Measurements from ENCODE around the gene TRABD2B. TPM values are rescaled to one million over a fixed set of nuclear protein-coding genes. Genes with fewer than 3 reads are reported as not detected.
A peak's percentile ranks its signal among the peaks of the same experiment; 100 is the strongest.

TRABD2B gene
- total RNA-seq, 4 donors from 2014 or later = 0.05 to 0.15 (median 0.12) TPM

DNA sequence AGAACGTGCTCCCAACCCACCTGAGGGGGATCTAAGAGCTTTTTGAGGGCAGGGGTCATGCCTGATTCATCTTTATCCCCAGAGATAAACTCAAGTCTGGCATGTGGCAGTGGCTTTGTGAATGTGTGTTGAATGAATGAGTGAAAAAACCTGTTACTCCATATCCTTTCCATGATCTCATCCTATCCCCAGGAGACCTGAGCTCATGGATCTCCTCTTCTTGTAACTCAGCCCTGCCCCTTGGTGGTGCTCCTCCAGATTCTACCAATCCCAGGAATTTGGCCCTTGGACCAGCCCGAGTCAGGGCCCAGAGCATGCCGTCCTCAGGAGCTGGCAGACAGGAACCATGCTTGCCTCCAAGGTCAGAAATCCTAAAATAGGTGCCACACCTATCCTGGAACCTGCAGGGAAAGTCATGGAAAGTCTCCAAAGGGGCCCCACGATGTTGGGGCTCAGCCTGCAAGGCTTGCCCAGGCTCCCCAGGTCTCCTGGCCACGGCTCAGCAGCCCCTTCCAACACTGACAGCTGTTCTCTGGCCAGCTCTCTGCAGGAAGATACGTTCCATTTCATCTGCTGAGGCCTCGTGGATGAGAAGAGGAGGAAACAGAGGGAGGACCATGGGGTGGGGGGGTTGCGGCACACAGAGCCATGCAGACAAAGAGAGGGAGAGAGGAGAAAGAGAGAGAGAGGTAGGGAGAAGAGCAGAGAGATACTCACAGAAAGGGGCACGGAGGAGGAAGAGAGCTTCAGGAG, 214.6 kb downstream of the TRABD2B start:
- intact Hi-C loops (cut with DNase I; ENCODE audit: low total_unique reads) = no loop called here
- TF ChIP-seq, protein P1, sequence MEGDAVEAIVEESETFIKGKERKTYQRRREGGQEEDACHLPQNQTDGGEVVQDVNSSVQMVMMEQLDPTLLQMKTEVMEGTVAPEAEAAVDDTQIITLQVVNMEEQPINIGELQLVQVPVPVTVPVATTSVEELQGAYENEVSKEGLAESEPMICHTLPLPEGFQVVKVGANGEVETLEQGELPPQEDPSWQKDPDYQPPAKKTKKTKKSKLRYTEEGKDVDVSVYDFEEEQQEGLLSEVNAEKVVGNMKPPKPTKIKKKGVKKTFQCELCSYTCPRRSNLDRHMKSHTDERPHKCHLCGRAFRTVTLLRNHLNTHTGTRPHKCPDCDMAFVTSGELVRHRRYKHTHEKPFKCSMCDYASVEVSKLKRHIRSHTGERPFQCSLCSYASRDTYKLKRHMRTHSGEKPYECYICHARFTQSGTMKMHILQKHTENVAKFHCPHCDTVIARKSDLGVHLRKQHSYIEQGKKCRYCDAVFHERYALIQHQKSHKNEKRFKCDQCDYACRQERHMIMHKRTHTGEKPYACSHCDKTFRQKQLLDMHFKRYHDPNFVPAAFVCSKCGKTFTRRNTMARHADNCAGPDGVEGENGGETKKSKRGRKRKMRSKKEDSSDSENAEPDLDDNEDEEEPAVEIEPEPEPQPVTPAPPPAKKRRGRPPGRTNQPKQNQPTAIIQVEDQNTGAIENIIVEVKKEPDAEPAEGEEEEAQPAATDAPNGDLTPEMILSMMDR (IDR thresholded peaks at IDR 0.05 in 4 of 5, conservative IDR thresholded peaks at IDR 0.05 in 1 of 5) = no peak
- no peak for TF ChIP-seq POLR2A (IDR thresholded peaks at IDR 0.05)
- ATAC-seq (peak in 1 of 2 donors; percentile 49), DNase-seq (peak; percentile 22)
- H3K27ac ChIP-seq = no peak overlapping the region
- H3K27me3 ChIP-seq = no peaks in the 10 kb centered on the region
- no peaks in the 10 kb centered on the region for H3K9me3 ChIP-seq
- peaks cover 24 to 54% of the 10 kb centered on the region in 2 donors for H3K4me1 ChIP-seq
- no peaks in the 10 kb centered on the region for H3K36me3 ChIP-seq
- no peak overlapping the region for H3K4me3 ChIP-seq
- in situ Hi-C loops (cut with MboI; ENCODE audit: low sequenced_read_pairs in 4 of 4) = loop anchor here in 1 of 4 donors (25.0 kb wide), 1 partner anchor 205 kb away; the partner anchor contains the start of gene TRABD2B

DNA sequence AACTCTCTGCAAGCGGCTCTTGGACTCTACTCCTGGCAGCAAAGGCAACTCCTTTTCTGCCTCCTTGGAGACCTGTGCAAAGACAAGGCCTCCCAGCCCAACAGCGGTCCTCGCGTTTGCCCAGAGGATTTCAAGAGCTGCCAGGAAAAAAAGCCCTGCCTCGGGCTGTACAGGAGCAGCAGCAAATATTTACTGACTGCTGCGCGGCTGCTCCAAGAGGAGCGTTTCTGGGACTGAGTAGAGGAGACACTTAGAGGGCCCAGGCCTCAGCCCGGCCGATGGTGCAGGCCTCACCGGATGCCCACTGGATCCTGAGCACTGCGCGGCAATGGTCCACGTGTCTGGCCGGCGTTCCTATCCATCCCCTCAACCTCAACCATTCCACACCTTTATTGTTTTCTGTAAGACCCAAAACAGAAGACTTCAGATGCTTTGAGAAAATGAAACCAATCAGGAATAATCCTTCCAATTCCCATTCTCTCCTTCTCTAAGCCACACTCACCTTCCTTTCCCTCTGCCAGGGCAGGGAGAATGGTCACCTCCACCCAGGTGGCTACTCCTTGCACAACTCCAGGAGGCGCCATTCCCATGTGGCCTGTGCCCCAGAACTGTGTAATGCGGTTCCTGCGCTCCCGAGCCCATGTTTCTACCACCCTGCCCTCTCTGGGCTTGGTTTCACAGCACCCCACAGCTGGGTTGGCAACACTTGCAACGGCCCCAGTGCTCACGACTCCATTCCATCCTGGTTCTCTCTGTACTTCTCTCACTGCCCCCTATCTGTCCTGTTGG, 215.8 kb downstream of the TRABD2B start:
- ATAC-seq (no peak), DNase-seq (no peak)
- H3K4me3 ChIP-seq = no peak overlapping the region
- in situ Hi-C loops (cut with MboI; ENCODE audit: low sequenced_read_pairs in 4 of 4) = loop anchor here in 1 of 4 donors (25.0 kb wide), 1 partner anchor 206 kb away; the partner anchor contains the start of gene TRABD2B
- intact Hi-C loops (cut with DNase I; ENCODE audit: low total_unique reads) = no loop called here
- H3K36me3 ChIP-seq = no peaks in the 10 kb centered on the region
- no peak overlapping the region for H3K27ac ChIP-seq
- no peaks in the 10 kb centered on the region for H3K9me3 ChIP-seq
- H3K4me1 ChIP-seq = peaks cover 24 to 54% of the 10 kb centered on the region in 2 donors
- TF ChIP-seq, protein P1 (IDR thresholded peaks at IDR 0.05 in 4 of 5, conservative IDR thresholded peaks at IDR 0.05 in 1 of 5) = no peak
- no peak for TF ChIP-seq POLR2A (IDR thresholded peaks at IDR 0.05)
- H3K27me3 ChIP-seq = no peaks in the 10 kb centered on the region

DNA sequence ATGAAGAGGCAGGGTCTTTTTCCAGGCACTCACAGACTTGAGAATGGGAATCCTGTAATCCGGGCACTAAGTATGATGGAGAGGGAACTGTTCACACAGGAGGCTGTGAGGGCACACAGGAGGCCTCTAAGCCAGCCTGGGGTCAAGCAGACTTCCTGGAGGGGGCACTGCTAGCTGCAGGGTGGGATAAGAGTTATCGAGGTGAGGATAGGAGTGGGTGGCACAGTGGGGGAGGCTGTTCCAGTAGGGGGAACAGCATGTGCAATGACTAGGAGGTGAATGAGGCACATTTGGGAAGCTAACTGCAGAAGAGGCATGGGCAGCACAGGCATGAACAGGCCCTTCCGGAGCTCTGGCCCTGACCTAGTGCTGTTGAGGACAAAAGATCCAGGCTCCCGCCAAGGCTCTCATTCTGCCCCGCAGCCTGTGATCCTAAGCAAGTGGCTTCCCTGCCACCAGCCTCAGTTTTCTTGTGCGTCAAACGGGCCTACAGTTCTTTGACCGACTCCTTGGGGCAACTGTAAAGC, 216.7 kb downstream of the TRABD2B start:
- ATAC-seq (no peak), DNase-seq (no peak)
- no peak overlapping the region for H3K27ac ChIP-seq
- TF ChIP-seq POLR2A (IDR thresholded peaks at IDR 0.05) = no peak
- TF ChIP-seq, protein P1 (IDR thresholded peaks at IDR 0.05 in 4 of 5, conservative IDR thresholded peaks at IDR 0.05 in 1 of 5) = no peak
- intact Hi-C loops (cut with DNase I; ENCODE audit: low total_unique reads) = no loop called here
- no peaks in the 10 kb centered on the region for H3K9me3 ChIP-seq
- peaks cover 19 to 47% of the 10 kb centered on the region in 2 donors for H3K4me1 ChIP-seq
- no peak overlapping the region for H3K4me3 ChIP-seq
- no peaks in the 10 kb centered on the region for H3K27me3 ChIP-seq
- H3K36me3 ChIP-seq = no peaks in the 10 kb centered on the region
- in situ Hi-C loops (cut with MboI; ENCODE audit: low sequenced_read_pairs in 4 of 4) = loop anchor here in 1 of 4 donors (25.0 kb wide), 1 partner anchor 207 kb away; the partner anchor contains the start of gene TRABD2B

DNA sequence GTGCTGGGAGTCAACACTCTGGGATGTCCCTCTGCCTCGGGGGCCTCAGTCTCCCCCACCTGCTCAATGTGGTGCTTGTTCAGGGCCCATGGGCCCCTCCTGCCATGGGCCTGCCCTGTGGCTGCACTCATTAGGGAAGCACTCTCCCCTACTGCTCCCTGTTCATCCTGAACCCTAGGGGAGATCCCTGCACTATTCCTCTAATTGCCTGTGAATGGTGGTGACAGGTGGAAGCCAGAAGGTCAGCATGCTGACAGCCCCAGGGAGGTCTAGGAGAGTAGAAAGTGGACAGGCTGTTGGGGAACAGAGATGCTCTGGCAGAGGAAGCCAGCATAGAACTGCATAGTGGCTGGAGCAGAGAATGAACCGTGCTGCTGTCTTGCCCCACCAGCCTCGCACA, 217.6 kb downstream of the TRABD2B start:
- intact Hi-C loops (cut with DNase I; ENCODE audit: low total_unique reads) (no loop called here), in situ Hi-C loops (cut with MboI; ENCODE audit: low sequenced_read_pairs in 4 of 4) (loop anchor here in 1 of 4 donors (25.0 kb wide), 1 partner anchor 208 kb away; the partner anchor contains the start of gene TRABD2B)
- TF ChIP-seq, protein P1 (IDR thresholded peaks at IDR 0.05 in 4 of 5, conservative IDR thresholded peaks at IDR 0.05 in 1 of 5) = no peak
- TF ChIP-seq POLR2A (IDR thresholded peaks at IDR 0.05) = no peak
- ATAC-seq (no peak), DNase-seq (no peak)
- no peaks in the 10 kb centered on the region for H3K36me3 ChIP-seq
- H3K27ac ChIP-seq = no peak overlapping the region
- no peak overlapping the region for H3K4me3 ChIP-seq
- H3K4me1 ChIP-seq = peaks cover 15 to 38% of the 10 kb centered on the region in 2 donors
- H3K27me3 ChIP-seq = no peaks in the 10 kb centered on the region
- H3K9me3 ChIP-seq = no peaks in the 10 kb centered on the region
